ENCODE data around the gene OR52B6. TPM values are rescaled to one million over a fixed set of nuclear protein-coding genes. Genes with fewer than 3 reads are reported as not detected.

The OR52B6 gene
- total RNA-seq, 1 donor from 2014 or later: not detected

GRCh38 chr11:5626196-5626595 is 45.5 kb downstream of the OR52B6 start:
- DNase-seq (ENCODE audit: low spot score): no peak
- Mint-ChIP-seq H3K9me3 (no peaks in the 10 kb centered on the region), H3K4me3 (no peak overlapping the region), H3K4me1 (no peaks in the 10 kb centered on the region), H3K27ac (no peak overlapping the region), H3K36me3 (no peaks in the 10 kb centered on the region), H3K27me3 (ENCODE audit: insufficient read depth, low read depth) (no peaks in the 10 kb centered on the region)
- H3K27me3 ChIP-seq: no peaks in the 10 kb centered on the region
- no peaks in the 10 kb centered on the region for H3K36me3 ChIP-seq
- no peaks in the 10 kb centered on the region for H4K20me1 ChIP-seq (ENCODE audit: low read depth)
- no peaks in the 10 kb centered on the region for H3F3A ChIP-seq (ENCODE audit: low read depth)
- no peak for TF ChIP-seq CTCF (IDR thresholded peaks at IDR 0.05)
- TF ChIP-seq EZH2phosphoT487 (IDR thresholded peaks at IDR 0.05): no peak
- TF ChIP-seq EZH2 (IDR thresholded peaks at IDR 0.05): no peak
- peaks cover 11% of the 10 kb centered on the region for H3K4me1 ChIP-seq
- no peak overlapping the region for H3K4me3 ChIP-seq
- no peak overlapping the region for H3K9ac ChIP-seq
- H3K4me2 ChIP-seq: no peak overlapping the region
- H3K9me3 ChIP-seq (ENCODE audit: low read depth): no peaks in the 10 kb centered on the region
- no peak overlapping the region for H3K27ac ChIP-seq
- no peaks in the 10 kb centered on the region for H3K79me2 ChIP-seq (ENCODE audit: low read depth)
- H2AFZ ChIP-seq (replicated peaks): no peak overlapping the region

GRCh38 chr11:5631417-5631816 is 50.7 kb downstream of the OR52B6 start:
- Mint-ChIP-seq H3K27me3 (ENCODE audit: insufficient read depth, low read depth) (no peaks in the 10 kb centered on the region), H3K27ac (no peak overlapping the region), H3K4me1 (no peaks in the 10 kb centered on the region), H3K9me3 (no peaks in the 10 kb centered on the region), H3K36me3 (peaks cover 2% of the 10 kb centered on the region), H3K4me3 (no peak overlapping the region)
- no peak for TF ChIP-seq CTCF (IDR thresholded peaks at IDR 0.05)
- TF ChIP-seq EZH2 (IDR thresholded peaks at IDR 0.05): no peak
- H3K27me3 ChIP-seq: no peaks in the 10 kb centered on the region
- no peak for DNase-seq (ENCODE audit: low spot score)
- no peaks in the 10 kb centered on the region for H3F3A ChIP-seq (ENCODE audit: low read depth)
- H3K4me1 ChIP-seq: no peaks in the 10 kb centered on the region
- H3K4me3 ChIP-seq: no peak overlapping the region
- H2AFZ ChIP-seq (replicated peaks): no peak overlapping the region
- H3K9ac ChIP-seq: no peak overlapping the region
- H4K20me1 ChIP-seq (ENCODE audit: low read depth): no peaks in the 10 kb centered on the region
- no peak overlapping the region for H3K4me2 ChIP-seq
- no peaks in the 10 kb centered on the region for H3K79me2 ChIP-seq (ENCODE audit: low read depth)
- H3K9me3 ChIP-seq (ENCODE audit: low read depth): no peaks in the 10 kb centered on the region
- H3K27ac ChIP-seq: no peak overlapping the region
- H3K36me3 ChIP-seq: no peaks in the 10 kb centered on the region

Other genes starting within 250 kb of the OR52B6 start
- 0.22 TPM in 1 of 2 replicates, not detected in the other for gene OR51B5, start 237.4 kb upstream of the OR52B6 start, total RNA-seq (ENCODE audit: low replicate concordance)
- gene OR51B6, start 229.4 kb upstream of the OR52B6 start, total RNA-seq (ENCODE audit: low replicate concordance): not detected in 2 replicates
- gene OR51M1, start 197.1 kb upstream of the OR52B6 start, total RNA-seq (ENCODE audit: low replicate concordance): not detected in 2 replicates
- gene OR51Q1, start 158.8 kb upstream of the OR52B6 start, total RNA-seq (ENCODE audit: low replicate concordance): not detected in 2 replicates
- gene OR51I1, start 139.4 kb upstream of the OR52B6 start, total RNA-seq (ENCODE audit: low replicate concordance): 0.15 TPM in 1 of 2 replicates, not detected in the other
- not detected in 2 replicates for gene OR51I2, start 131.6 kb upstream of the OR52B6 start, total RNA-seq (ENCODE audit: low replicate concordance)
- gene OR52D1, start 92.2 kb upstream of the OR52B6 start, total RNA-seq (ENCODE audit: low replicate concordance): not detected in 2 replicates
- gene UBQLN3, start 70.9 kb upstream of the OR52B6 start, total RNA-seq (ENCODE audit: low replicate concordance): 0.37 and 0.39 TPM in 2 replicates
- gene UBQLNL, start 64.2 kb upstream of the OR52B6 start, total RNA-seq (ENCODE audit: low replicate concordance): 0.19 and 0.90 TPM in 2 replicates
- gene OR52H1, start 32.3 kb upstream of the OR52B6 start, total RNA-seq (ENCODE audit: low replicate concordance): not detected in 2 replicates
- gene TRIM6, start 15.8 kb downstream of the OR52B6 start, total RNA-seq (ENCODE audit: low replicate concordance): 7.1 and 7.4 TPM in 2 replicates
- 4.1 and 4.5 TPM in 2 replicates for gene TRIM34, start 44.1 kb downstream of the OR52B6 start, total RNA-seq (ENCODE audit: low replicate concordance)
- 24.5 and 26.7 TPM in 2 replicates for gene TRIM5, start 104.2 kb downstream of the OR52B6 start, total RNA-seq (ENCODE audit: low replicate concordance)
- 15.1 and 21.3 TPM in 2 replicates for gene TRIM22, start 108.9 kb downstream of the OR52B6 start, total RNA-seq (ENCODE audit: low replicate concordance)
- 0.41 TPM in 1 of 2 replicates, not detected in the other for gene OR56B1, start 155.6 kb downstream of the OR52B6 start, total RNA-seq (ENCODE audit: low replicate concordance)
- 0.12 TPM in 1 of 2 replicates, not detected in the other for gene OR52N4, start 173.4 kb downstream of the OR52B6 start, total RNA-seq (ENCODE audit: low replicate concordance)
- not detected in 2 replicates for gene OR52N5, start 202.5 kb downstream of the OR52B6 start, total RNA-seq (ENCODE audit: low replicate concordance)
- 0.12 TPM in 1 of 2 replicates, not detected in the other for gene OR52N1, start 210.4 kb downstream of the OR52B6 start, total RNA-seq (ENCODE audit: low replicate concordance)
- not detected in 2 replicates for gene OR52N2, start 228.0 kb downstream of the OR52B6 start, total RNA-seq (ENCODE audit: low replicate concordance)

Measured in neural progenitor cell (in vitro differentiated cells).